ENCODE measurements around the gene RNF227.

The RNF227 gene

DNA sequence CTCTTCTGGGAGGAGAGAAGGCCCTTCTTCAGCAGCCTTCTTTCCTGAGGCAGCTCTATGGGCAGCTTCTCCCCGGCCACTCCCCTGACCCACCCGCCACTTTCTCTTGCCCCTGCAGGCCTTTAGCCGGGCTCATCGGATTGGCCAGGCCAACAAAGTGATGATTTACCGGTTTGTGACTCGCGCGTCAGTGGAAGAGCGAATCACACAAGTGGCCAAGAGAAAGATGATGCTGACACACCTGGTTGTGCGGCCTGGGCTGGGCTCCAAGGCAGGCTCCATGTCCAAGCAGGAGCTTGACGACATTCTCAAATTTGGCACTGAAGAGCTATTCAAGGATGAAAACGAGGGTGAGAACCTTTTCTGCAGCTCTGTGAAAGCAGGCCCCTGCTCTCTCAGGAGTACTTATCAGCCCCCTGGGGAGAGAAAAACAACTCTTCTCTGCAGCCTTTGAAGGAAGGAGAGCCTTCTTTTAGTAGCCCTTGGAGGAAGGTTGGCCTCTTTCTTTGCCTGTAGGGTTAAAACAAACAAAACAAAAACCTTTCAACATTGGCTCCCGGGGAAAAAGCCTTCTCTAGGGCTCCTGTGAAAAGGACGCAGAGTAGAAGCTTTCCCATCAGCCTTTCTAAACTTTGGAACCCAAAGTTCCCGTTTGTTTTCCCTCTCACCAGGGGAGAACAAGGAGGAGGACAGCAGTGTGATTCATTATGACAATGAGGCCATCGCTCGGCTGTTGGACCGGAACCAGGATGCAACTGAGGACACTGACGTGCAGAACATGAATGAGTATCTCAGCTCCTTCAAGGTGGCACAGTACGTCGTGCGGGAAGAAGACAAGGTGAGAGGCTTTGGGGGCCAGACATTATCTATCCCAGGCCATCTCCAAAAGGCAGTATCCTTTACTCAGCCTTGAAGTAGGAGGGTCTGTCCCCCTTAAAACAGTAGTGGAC is 12.7 kb downstream of the RNF227 start:
- Histone ChIP-seq H2AK5ac (ENCODE audit: low read length) (no peak overlapping the region), H3K9ac (ENCODE audit: low read length) (no peak overlapping the region), H3K14ac (ENCODE audit: low read length) (no peak overlapping the region), H4K8ac (ENCODE audit: low read depth, low read length) (no peak overlapping the region), H3K4me2 (ENCODE audit: low read length) (no peak overlapping the region), H3K23ac (ENCODE audit: low read length) (no peak overlapping the region), H4K12ac (ENCODE audit: low read depth, low read length) (no peak overlapping the region), H3K27me3 (ENCODE audit: insufficient read depth, low read length) (no peaks in the 10 kb centered on the region), H3K36me3 (ENCODE audit: control insufficient read depth in 1 of 2, insufficient read depth in 2 of 2, low read length in 2 of 2) (peaks cover 71 to 94% of the 10 kb centered on the region in 2 experiments), H3K27ac (ENCODE audit: low read depth, low read length) (no peak overlapping the region), H2BK5ac (ENCODE audit: low read depth, low read length, poor library complexity) (no peak overlapping the region), H3K4me1 (ENCODE audit: control insufficient read depth in 1 of 2, insufficient read depth in 2 of 2, low read length in 2 of 2) (peaks cover 5% of the 10 kb centered on the region in 2 experiments), H3K79me1 (ENCODE audit: low read length) (no peaks in the 10 kb centered on the region), H2AFZ (ENCODE audit: insufficient read depth, low read length, poor library complexity) (no peak overlapping the region), H2BK120ac (ENCODE audit: insufficient read depth, low read length, poor library complexity) (no peak overlapping the region), H3K4me3 (ENCODE audit: low read depth, low read length) (no peak overlapping the region), H2BK12ac (ENCODE audit: low read length) (no peak overlapping the region), H3K9me3 (ENCODE audit: insufficient read depth, low read depth, low read length) (no peaks in the 10 kb centered on the region), H3K79me2 (ENCODE audit: control insufficient read depth, insufficient read depth, low read length, poor library complexity) (no peaks in the 10 kb centered on the region), H4K91ac (ENCODE audit: low read depth, low read length) (no peak overlapping the region), H3K4ac (ENCODE audit: low read depth, low read length) (no peak overlapping the region), H3K18ac (ENCODE audit: low read length) (no peak overlapping the region)
- no peak for DNase-seq
- no CpG with 5 or more reads among the region's 22 CpGs for WGBS (ENCODE audit: extremely low coverage, insufficient coverage, insufficient read length)

DNA sequence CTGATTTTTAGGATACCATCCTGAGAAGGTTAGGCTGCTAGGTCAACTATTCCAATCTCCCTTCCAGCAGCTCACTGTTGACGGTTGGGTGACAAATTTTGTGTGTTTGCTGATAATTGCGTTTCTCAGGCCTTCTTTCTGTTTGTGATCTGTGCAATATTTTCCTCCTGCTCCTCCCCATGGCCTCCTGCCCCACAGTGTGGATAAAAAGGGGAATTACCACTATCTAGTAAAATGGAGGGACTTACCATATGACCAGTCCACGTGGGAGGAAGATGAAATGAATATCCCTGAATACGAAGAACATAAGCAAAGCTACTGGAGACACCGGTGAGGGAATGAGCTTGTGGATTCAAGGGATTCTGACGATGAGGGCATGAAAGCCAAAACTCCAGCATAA is 18.3 kb downstream of the RNF227 start:
- Histone ChIP-seq H3K9ac (ENCODE audit: low read length) (no peak overlapping the region), H3K14ac (ENCODE audit: low read length) (no peak overlapping the region), H3K18ac (ENCODE audit: low read length) (no peak overlapping the region), H3K27ac (ENCODE audit: low read depth, low read length) (no peak overlapping the region), H2AFZ (ENCODE audit: insufficient read depth, low read length, poor library complexity) (no peak overlapping the region), H4K8ac (ENCODE audit: low read depth, low read length) (no peak overlapping the region), H3K23ac (ENCODE audit: low read length) (no peak overlapping the region), H4K12ac (ENCODE audit: low read depth, low read length) (no peak overlapping the region), H3K4me3 (ENCODE audit: low read depth, low read length) (no peak overlapping the region), H3K4me2 (ENCODE audit: low read length) (no peak overlapping the region), H3K4ac (ENCODE audit: low read depth, low read length) (no peak overlapping the region), H3K9me3 (ENCODE audit: insufficient read depth, low read depth, low read length) (no peaks in the 10 kb centered on the region), H2BK12ac (ENCODE audit: low read length) (no peak overlapping the region), H2BK120ac (ENCODE audit: insufficient read depth, low read length, poor library complexity) (no peak overlapping the region), H3K27me3 (ENCODE audit: insufficient read depth, low read length) (no peaks in the 10 kb centered on the region), H3K79me2 (ENCODE audit: control insufficient read depth, insufficient read depth, low read length, poor library complexity) (no peaks in the 10 kb centered on the region), H2BK5ac (ENCODE audit: low read depth, low read length, poor library complexity) (no peak overlapping the region), H3K4me1 (ENCODE audit: control insufficient read depth in 1 of 2, insufficient read depth in 2 of 2, low read length in 2 of 2) (no peaks in the 10 kb centered on the region), H4K91ac (ENCODE audit: low read depth, low read length) (no peak overlapping the region), H3K79me1 (ENCODE audit: low read length) (no peaks in the 10 kb centered on the region), H3K36me3 (ENCODE audit: control insufficient read depth in 1 of 2, insufficient read depth in 2 of 2, low read length in 2 of 2) (peaks cover 52 to 81% of the 10 kb centered on the region in 2 experiments), H2AK5ac (ENCODE audit: low read length) (no peak overlapping the region)
- DNase-seq, result peak in 1 of 2 donors; percentile 60
- WGBS (ENCODE audit: extremely low coverage, insufficient coverage, insufficient read length), result no CpG with 5 or more reads among the region's 6 CpGs

DNA sequence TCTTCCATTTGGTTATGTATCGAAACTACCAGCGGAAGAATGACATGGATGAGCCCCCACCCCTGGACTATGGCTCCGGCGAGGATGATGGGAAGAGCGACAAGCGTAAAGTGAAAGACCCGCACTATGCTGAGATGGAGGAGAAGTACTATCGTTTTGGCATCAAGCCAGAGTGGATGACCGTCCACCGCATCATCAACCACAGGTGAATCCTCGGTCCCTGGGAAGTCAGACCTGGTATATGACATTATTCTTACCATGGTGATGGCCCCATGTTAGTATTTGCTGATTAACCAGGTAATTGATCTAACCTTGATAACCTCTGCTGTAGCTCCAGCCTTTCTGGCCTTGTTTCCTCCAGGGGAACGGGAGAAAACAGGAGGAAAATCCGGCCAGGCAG is 19.0 kb downstream of the RNF227 start:
- Histone ChIP-seq H3K36me3 (ENCODE audit: control insufficient read depth in 1 of 2, insufficient read depth in 2 of 2, low read length in 2 of 2) (peaks cover 49 to 77% of the 10 kb centered on the region in 2 experiments), H3K27ac (ENCODE audit: low read depth, low read length) (no peak overlapping the region), H3K4me2 (ENCODE audit: low read length) (no peak overlapping the region), H3K4me3 (ENCODE audit: low read depth, low read length) (no peak overlapping the region), H4K12ac (ENCODE audit: low read depth, low read length) (no peak overlapping the region), H3K14ac (ENCODE audit: low read length) (no peak overlapping the region), H3K9me3 (ENCODE audit: insufficient read depth, low read depth, low read length) (no peaks in the 10 kb centered on the region), H2AFZ (ENCODE audit: insufficient read depth, low read length, poor library complexity) (no peak overlapping the region), H3K79me1 (ENCODE audit: low read length) (no peaks in the 10 kb centered on the region), H2BK120ac (ENCODE audit: insufficient read depth, low read length, poor library complexity) (no peak overlapping the region), H2BK5ac (ENCODE audit: low read depth, low read length, poor library complexity) (no peak overlapping the region), H3K79me2 (ENCODE audit: control insufficient read depth, insufficient read depth, low read length, poor library complexity) (no peaks in the 10 kb centered on the region), H3K18ac (ENCODE audit: low read length) (no peak overlapping the region), H2BK12ac (ENCODE audit: low read length) (no peak overlapping the region), H3K4ac (ENCODE audit: low read depth, low read length) (no peak overlapping the region), H2AK5ac (ENCODE audit: low read length) (no peak overlapping the region), H3K4me1 (ENCODE audit: control insufficient read depth in 1 of 2, insufficient read depth in 2 of 2, low read length in 2 of 2) (no peaks in the 10 kb centered on the region), H3K27me3 (ENCODE audit: insufficient read depth, low read length) (no peaks in the 10 kb centered on the region), H4K8ac (ENCODE audit: low read depth, low read length) (no peak overlapping the region), H4K91ac (ENCODE audit: low read depth, low read length) (no peak overlapping the region), H3K9ac (ENCODE audit: low read length) (no peak overlapping the region), H3K23ac (ENCODE audit: low read length) (no peak overlapping the region)
- DNase-seq, result no peak
- WGBS (ENCODE audit: extremely low coverage, insufficient coverage, insufficient read length), result no CpG with 5 or more reads among the region's 13 CpGs

DNA sequence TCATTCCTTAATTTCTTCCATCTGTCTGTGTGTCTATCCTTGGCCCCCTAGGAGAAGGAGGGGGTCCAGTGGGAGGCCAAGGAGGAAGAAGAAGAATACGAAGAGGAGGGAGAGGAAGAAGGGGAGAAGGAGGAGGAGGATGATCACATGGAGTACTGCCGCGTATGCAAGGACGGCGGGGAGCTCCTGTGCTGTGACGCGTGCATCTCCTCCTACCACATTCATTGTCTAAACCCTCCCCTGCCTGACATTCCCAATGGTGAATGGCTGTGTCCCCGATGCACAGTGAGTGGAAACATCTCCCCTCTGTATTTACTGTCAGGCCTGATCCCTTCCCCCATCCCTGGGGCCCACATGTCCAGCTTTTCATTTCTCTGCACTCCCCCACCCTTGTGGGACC is 21.2 kb downstream of the RNF227 start:
- H2AK5ac ChIP-seq (ENCODE audit: low read length), result no peak overlapping the region
- no CpG with 5 or more reads among the region's 8 CpGs for WGBS (ENCODE audit: extremely low coverage, insufficient coverage, insufficient read length)
- no peaks in the 10 kb centered on the region for H3K79me2 ChIP-seq (ENCODE audit: control insufficient read depth, insufficient read depth, low read length, poor library complexity)
- no peaks in the 10 kb centered on the region for H3K79me1 ChIP-seq (ENCODE audit: low read length)
- no peak overlapping the region for H2BK5ac ChIP-seq (ENCODE audit: low read depth, low read length, poor library complexity)
- H3K9ac ChIP-seq (ENCODE audit: low read length), result no peak overlapping the region
- H2AFZ ChIP-seq (ENCODE audit: insufficient read depth, low read length, poor library complexity), result no peak overlapping the region
- H3K4me2 ChIP-seq (ENCODE audit: low read length), result no peak overlapping the region
- H3K23ac ChIP-seq (ENCODE audit: low read length), result no peak overlapping the region
- no peak overlapping the region for H3K4me3 ChIP-seq (ENCODE audit: low read depth, low read length)
- H3K36me3 ChIP-seq (ENCODE audit: control insufficient read depth in 1 of 2, insufficient read depth in 2 of 2, low read length in 2 of 2), result peaks cover 53 to 72% of the 10 kb centered on the region in 2 experiments
- H3K27ac ChIP-seq (ENCODE audit: low read depth, low read length), result no peak overlapping the region
- H3K4me1 ChIP-seq (ENCODE audit: control insufficient read depth in 1 of 2, insufficient read depth in 2 of 2, low read length in 2 of 2), result no peaks in the 10 kb centered on the region
- H3K14ac ChIP-seq (ENCODE audit: low read length), result no peak overlapping the region
- H3K9me3 ChIP-seq (ENCODE audit: insufficient read depth, low read depth, low read length), result no peaks in the 10 kb centered on the region
- no peaks in the 10 kb centered on the region for H3K27me3 ChIP-seq (ENCODE audit: insufficient read depth, low read length)
- H4K12ac ChIP-seq (ENCODE audit: low read depth, low read length), result no peak overlapping the region
- no peak overlapping the region for H2BK120ac ChIP-seq (ENCODE audit: insufficient read depth, low read length, poor library complexity)
- no peak overlapping the region for H2BK12ac ChIP-seq (ENCODE audit: low read length)
- no peak overlapping the region for H3K18ac ChIP-seq (ENCODE audit: low read length)
- no peak overlapping the region for H3K4ac ChIP-seq (ENCODE audit: low read depth, low read length)
- no peak overlapping the region for H4K8ac ChIP-seq (ENCODE audit: low read depth, low read length)
- no peak for DNase-seq
- no peak overlapping the region for H4K91ac ChIP-seq (ENCODE audit: low read depth, low read length)
